GM23338 (cell line): ENCODE data around the gene LEKR1. TPM values are rescaled to one million over a fixed set of nuclear protein-coding genes. Genes with fewer than 3 reads are reported as not detected.

Experiments
- ATAC-seq: fragments of 200-7000 bp; cut with Tn5 transposase; 3 replicates; pipeline ENCODE4 v1.9.1; 2020
- DNase-seq: peaks from one replicate; pipeline ENCODE4 v3.0.0-alpha.2; 2015; ENCODE audit warnings: low spot score
- H2AFZ ChIP-seq: fragments of 200-600 bp; sonication (generic); 2 replicates; pipeline ENCODE4 v1.8.0; 2016; ENCODE audit warnings: antibody characterized with exemption, mild to moderate bottlenecking, moderate library complexity
- H3F3A ChIP-seq: fragments of 200-600 bp; sonication (generic); replicated peaks from 2 replicates; pipeline ENCODE4 v1.8.0; 2017; ENCODE audit warnings: antibody characterized with exemption, mixed run types, low read depth
- H3K27ac ChIP-seq: fragments of 200-600 bp; sonication (generic); 2 replicates; pipeline ENCODE4 v1.6.1; 2016; ENCODE audit warnings: low read depth
- H3K27me3 ChIP-seq: fragments of 200-600 bp; sonication (generic); 2 replicates; pipeline ENCODE4 v1.8.0; 2016; ENCODE audit warnings: mild to moderate bottlenecking, mixed run types, moderate library complexity; ENCODE audit not compliant: insufficient read depth
- H3K36me3 ChIP-seq: fragments of 200-600 bp; sonication (generic); 2 replicates; pipeline ENCODE4 v1.8.0; 2016; ENCODE audit warnings: mild to moderate bottlenecking; ENCODE audit not compliant: insufficient read depth
- H3K4me1 ChIP-seq: fragments of 200-600 bp; sonication (generic); 2 replicates; pipeline ENCODE4 v1.8.0; 2016; ENCODE audit warnings: mild to moderate bottlenecking, moderate library complexity; ENCODE audit not compliant: insufficient read depth
- H3K4me2 ChIP-seq: fragments of 200-600 bp; sonication (generic); 2 replicates; pipeline ENCODE4 v1.7.1; 2017; ENCODE audit warnings: mixed run types
- H3K4me3 ChIP-seq: fragments of 200-600 bp; sonication (generic); 2 replicates; pipeline ENCODE4 v1.6.1; 2016; ENCODE audit warnings: mixed run types
- H3K79me2 ChIP-seq: fragments of 200-600 bp; sonication (generic); replicated peaks from 2 replicates; pipeline ENCODE4 v1.8.0; 2017; ENCODE audit warnings: mild to moderate bottlenecking; ENCODE audit not compliant: insufficient read depth
- H3K9me2 ChIP-seq: fragments of 200-600 bp; sonication (generic); 2 replicates; pipeline ENCODE4 v1.8.0; 2017; ENCODE audit not compliant: insufficient read depth
- H4K20me1 ChIP-seq: fragments of 200-600 bp; sonication (generic); replicated peaks from 2 replicates; pipeline ENCODE4 v1.8.0; 2017; ENCODE audit warnings: mild to moderate bottlenecking; ENCODE audit not compliant: insufficient read depth
- H3K27ac Mint-ChIP-seq: 2 replicates; pipeline ENCODE4 v1.8.0; 2020; ENCODE audit warnings: inconsistent platforms, mild to moderate bottlenecking, moderate library complexity, mixed read lengths
- H3K27me3 Mint-ChIP-seq: 3 replicates; pipeline ENCODE4 v1.8.0; 2022; ENCODE audit warnings: low read depth, mild to moderate bottlenecking, moderate library complexity, mixed read lengths, inconsistent platforms; ENCODE audit not compliant: insufficient read depth, poor library complexity
- H3K36me3 Mint-ChIP-seq: 3 replicates; pipeline ENCODE4 v1.8.0; 2021; ENCODE audit warnings: low read depth, mild to moderate bottlenecking, inconsistent platforms, moderate library complexity, mixed read lengths
- H3K4me1 Mint-ChIP-seq: 3 replicates; pipeline ENCODE4 v1.8.0; 2020; ENCODE audit warnings: mild to moderate bottlenecking, inconsistent platforms, mixed read lengths
- H3K4me3 Mint-ChIP-seq: 3 replicates; pipeline ENCODE4 v1.8.0; 2021; ENCODE audit warnings: moderate library complexity, mild to moderate bottlenecking, inconsistent platforms, mixed read lengths
- H3K9me3 Mint-ChIP-seq: 3 replicates; pipeline ENCODE4 v1.8.0; 2020; ENCODE audit warnings: moderate library complexity, mild to moderate bottlenecking, inconsistent platforms, mixed read lengths
- CREB1 ChIP-seq: fragments of 250-450 bp; sonication (Bioruptor Pico); IDR thresholded peaks from 2 replicates; pipeline ENCODE4 v1.5.0; 2020; ENCODE audit warnings: low read depth, mild to moderate bottlenecking, moderate library complexity
- POLR2AphosphoS5 ChIP-seq: IDR thresholded peaks from 2 replicates; pipeline ENCODE4 v1.6.1; 2016; ENCODE audit warnings: antibody characterized with exemption, low read depth
- STAT1 ChIP-seq: IDR thresholded peaks from one replicate; pipeline ENCODE4 v1.6.1; 2016; ENCODE audit warnings: antibody characterized with exemption; ENCODE audit not compliant: unreplicated experiment
- ZNF114 ChIP-seq: fragments of 250-450 bp; sonication (Bioruptor Pico); IDR thresholded peaks from 2 replicates; pipeline ENCODE4 v1.5.0; 2020; ENCODE audit warnings: mild to moderate bottlenecking, moderate library complexity
- ZNF462 ChIP-seq: fragments of 250-450 bp; sonication (Bioruptor Pico); IDR thresholded peaks from 2 replicates; pipeline ENCODE4 v1.5.0; 2020; ENCODE audit warnings: mild to moderate bottlenecking, moderate library complexity
- polyA plus RNA-seq: library from polyadenylated mRNA; unstranded; fragments of >200 nt; fragmentation: Nextera tagmentation; extraction: Ambion mirVana; gene quantifications from 2 replicates; pipeline ENCODE4 v1.2.1, GENCODE V29; 2016
- total RNA-seq: library from RNA; depleted of rRNA; stranded (reverse); fragments of >200 nt; shearing (Covaris generic); gene quantifications from 2 replicates; pipeline ENCODE4 v1.2.3, GENCODE V29; 2014

Gene LEKR1
- total and polyA plus RNA-seq, 2 experiments from 2014 or later, result not detected

- Mint-ChIP-seq H3K4me1 (peaks cover 6% of the 10 kb centered on the region; the same call in 2 of the 3 replicates), H3K9me3 (peaks cover 10% of the 10 kb centered on the region)
- DNase-seq, result no peak
Measured at GRCh38 chr3:156920399-156920798, 94.2 kb downstream of the LEKR1 start.

More at GRCh38 chr3:156920399-156920798, 94.2 kb downstream of the LEKR1 start:
- no peaks in the 10 kb centered on the region for H4K20me1 ChIP-seq
- no peak for ATAC-seq
- H3K36me3 ChIP-seq, result no peaks in the 10 kb centered on the region
- peaks cover 7% of the 10 kb centered on the region; the same call in 1 of the 3 replicates for H3K36me3 Mint-ChIP-seq
- no peaks in the 10 kb centered on the region for H3K79me2 ChIP-seq
- no peaks in the 10 kb centered on the region for H3F3A ChIP-seq
- H3K4me2 ChIP-seq, result no peak overlapping the region
- no peak overlapping the region for H3K4me3 ChIP-seq
- H3K27ac Mint-ChIP-seq, result no peak overlapping the region
- no peaks in the 10 kb centered on the region for H3K27me3 Mint-ChIP-seq
- peaks cover 8% of the 10 kb centered on the region for H3K4me1 ChIP-seq
- no peak overlapping the region for H3K4me3 Mint-ChIP-seq
- H3K9me2 ChIP-seq, result no peaks in the 10 kb centered on the region
- H2AFZ ChIP-seq, result no peak overlapping the region
- TF ChIP-seq CREB1 (no peak), ZNF114 (CRISPR knock-in tag) (no peak), POLR2AphosphoS5 (no peak), ZNF462 (CRISPR knock-in tag) (no peak), STAT1 (no peak)
- no peaks in the 10 kb centered on the region for H3K27me3 ChIP-seq
- H3K27ac ChIP-seq, result no peak overlapping the region
